Measurements from ENCODE around the gene ADGRF4.

DNA sequence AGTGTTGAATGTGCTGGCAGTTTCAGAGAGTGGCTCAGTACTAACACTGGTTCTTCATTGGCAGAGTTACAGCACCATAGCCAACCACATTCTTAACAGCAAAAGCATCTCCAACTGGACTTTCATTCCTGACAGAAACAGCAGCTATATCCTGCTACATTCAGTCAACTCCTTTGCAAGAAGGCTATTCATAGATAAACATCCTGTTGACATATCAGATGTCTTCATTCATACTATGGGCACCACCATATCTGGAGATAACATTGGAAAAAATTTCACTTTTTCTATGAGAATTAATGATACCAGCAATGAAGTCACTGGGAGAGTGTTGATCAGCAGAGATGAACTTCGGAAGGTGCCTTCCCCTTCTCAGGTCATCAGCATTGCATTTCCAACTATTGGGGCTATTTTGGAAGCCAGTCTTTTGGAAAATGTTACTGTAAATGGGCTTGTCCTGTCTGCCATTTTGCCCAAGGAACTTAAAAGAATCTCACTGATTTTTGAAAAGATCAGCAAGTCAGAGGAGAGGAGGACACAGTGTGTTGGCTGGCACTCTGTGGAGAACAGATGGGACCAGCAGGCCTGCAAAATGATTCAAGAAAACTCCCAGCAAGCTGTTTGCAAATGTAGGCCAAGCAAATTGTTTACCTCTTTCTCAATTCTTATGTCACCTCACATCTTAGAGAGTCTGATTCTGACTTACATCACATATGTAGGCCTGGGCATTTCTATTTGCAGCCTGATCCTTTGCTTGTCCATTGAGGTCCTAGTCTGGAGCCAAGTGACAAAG is 17.0 kb upstream of the ADGRF4 start:
- TF ChIP-seq, protein P1, sequence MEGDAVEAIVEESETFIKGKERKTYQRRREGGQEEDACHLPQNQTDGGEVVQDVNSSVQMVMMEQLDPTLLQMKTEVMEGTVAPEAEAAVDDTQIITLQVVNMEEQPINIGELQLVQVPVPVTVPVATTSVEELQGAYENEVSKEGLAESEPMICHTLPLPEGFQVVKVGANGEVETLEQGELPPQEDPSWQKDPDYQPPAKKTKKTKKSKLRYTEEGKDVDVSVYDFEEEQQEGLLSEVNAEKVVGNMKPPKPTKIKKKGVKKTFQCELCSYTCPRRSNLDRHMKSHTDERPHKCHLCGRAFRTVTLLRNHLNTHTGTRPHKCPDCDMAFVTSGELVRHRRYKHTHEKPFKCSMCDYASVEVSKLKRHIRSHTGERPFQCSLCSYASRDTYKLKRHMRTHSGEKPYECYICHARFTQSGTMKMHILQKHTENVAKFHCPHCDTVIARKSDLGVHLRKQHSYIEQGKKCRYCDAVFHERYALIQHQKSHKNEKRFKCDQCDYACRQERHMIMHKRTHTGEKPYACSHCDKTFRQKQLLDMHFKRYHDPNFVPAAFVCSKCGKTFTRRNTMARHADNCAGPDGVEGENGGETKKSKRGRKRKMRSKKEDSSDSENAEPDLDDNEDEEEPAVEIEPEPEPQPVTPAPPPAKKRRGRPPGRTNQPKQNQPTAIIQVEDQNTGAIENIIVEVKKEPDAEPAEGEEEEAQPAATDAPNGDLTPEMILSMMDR (IDR thresholded peaks at IDR 0.05; ENCODE audit: low read depth, low read length, poor library complexity, severe bottlenecking), result no peak
- no peak for TF ChIP-seq EZH2phosphoT487 (IDR thresholded peaks at IDR 0.05; ENCODE audit: borderline replicate concordance, low read length)
